Measurements from ENCODE around the gene ATP11B.
A peak's percentile ranks its signal among the peaks of the same experiment; 100 is the strongest.

The ATP11B gene

GRCh38 chr3:182965861-182966366, 172.6 kb downstream of the ATP11B start:
- Histone ChIP-seq H3K4me3 (no peak overlapping the region), H3K27ac (no peak overlapping the region), H3K9ac (ENCODE audit: insufficient read length) (no peak overlapping the region), H3K9me3 (ENCODE audit: low read depth, low read length) (no peaks in the 10 kb centered on the region), H3K36me3 (ENCODE audit: insufficient read depth, low read length) (peaks cover 22% of the 10 kb centered on the region)
- no peak for DNase-seq (ENCODE audit: low read depth, low spot score)
- TF ChIP-seq POLR2AphosphoS5 (IDR thresholded peaks at IDR 0.05; ENCODE audit: borderline replicate concordance, low read depth, low read length), result no peak
- no peak for TF ChIP-seq EZH2 (IDR thresholded peaks at IDR 0.05)
- TF ChIP-seq FOXP2 (optimal IDR thresholded peaks at IDR 0.05; ENCODE audit: control extremely low read depth, extremely low read length, insufficient read depth), result no peak

GRCh38 chr3:182967218-182968204, 174.2 kb downstream of the ATP11B start:
- Histone ChIP-seq H3K9me3 (ENCODE audit: low read depth, low read length) (no peaks in the 10 kb centered on the region), H3K4me3 (peak overlapping the region; percentile 5; the same call in 1 of the 2 replicates), H3K9ac (ENCODE audit: insufficient read length) (no peak overlapping the region), H3K27ac (0 out of 2 replicates have a peak overlapping the region, but pooled peaks have one; percentile 6), H3K36me3 (ENCODE audit: insufficient read depth, low read length) (peaks cover 14% of the 10 kb centered on the region)
- DNase-seq (ENCODE audit: low read depth, low spot score), result no peak
- no peak for TF ChIP-seq POLR2AphosphoS5 (IDR thresholded peaks at IDR 0.05; ENCODE audit: borderline replicate concordance, low read depth, low read length)
- TF ChIP-seq FOXP2 (optimal IDR thresholded peaks at IDR 0.05; ENCODE audit: control extremely low read depth, extremely low read length, insufficient read depth), result no peak
- no peak for TF ChIP-seq EZH2 (IDR thresholded peaks at IDR 0.05)

GRCh38 chr3:182969277-182969676, 176.0 kb downstream of the ATP11B start:
- peak overlapping the region; percentile 23 for H3K4me3 ChIP-seq
- no peak for TF ChIP-seq EZH2 (IDR thresholded peaks at IDR 0.05)
- TF ChIP-seq POLR2AphosphoS5 (IDR thresholded peaks at IDR 0.05; ENCODE audit: borderline replicate concordance, low read depth, low read length), result no peak
- no peak for TF ChIP-seq FOXP2 (optimal IDR thresholded peaks at IDR 0.05; ENCODE audit: control extremely low read depth, extremely low read length, insufficient read depth)
- peak; percentile 52 for DNase-seq (ENCODE audit: low read depth, low spot score)
- 0 out of 2 replicates have a peak, but pooled peaks cover 3% of the 10 kb centered on the region for H3K36me3 ChIP-seq (ENCODE audit: insufficient read depth, low read length)
- peak overlapping the region; percentile 75; the same call in 1 of the 2 replicates for H3K27ac ChIP-seq
- no peaks in the 10 kb centered on the region for H3K9me3 ChIP-seq (ENCODE audit: low read depth, low read length)
- peak overlapping the region; percentile 25 for H3K9ac ChIP-seq (ENCODE audit: insufficient read length)

GRCh38 chr3:182969853-182970252, 176.5 kb downstream of the ATP11B start:
- Histone ChIP-seq H3K27ac (peak overlapping the region; percentile 75; the same call in 1 of the 2 replicates), H3K4me3 (no peak overlapping the region; the same call in 1 of the 2 replicates), H3K9me3 (ENCODE audit: low read depth, low read length) (no peaks in the 10 kb centered on the region), H3K9ac (ENCODE audit: insufficient read length) (peak overlapping the region; percentile 25), H3K36me3 (ENCODE audit: insufficient read depth, low read length) (0 out of 2 replicates have a peak, but pooled peaks cover 2% of the 10 kb centered on the region)
- no peak for DNase-seq (ENCODE audit: low read depth, low spot score)
- TF ChIP-seq FOXP2 (optimal IDR thresholded peaks at IDR 0.05; ENCODE audit: control extremely low read depth, extremely low read length, insufficient read depth) (no peak), POLR2AphosphoS5 (IDR thresholded peaks at IDR 0.05; ENCODE audit: borderline replicate concordance, low read depth, low read length) (no peak), EZH2 (IDR thresholded peaks at IDR 0.05) (no peak)

- TF ChIP-seq FOXP2 (optimal IDR thresholded peaks at IDR 0.05; ENCODE audit: control extremely low read depth, extremely low read length, insufficient read depth), result no peak
- no peak for TF ChIP-seq EZH2 (IDR thresholded peaks at IDR 0.05)
- TF ChIP-seq POLR2AphosphoS5 (IDR thresholded peaks at IDR 0.05; ENCODE audit: borderline replicate concordance, low read depth, low read length), result no peak
Measured at GRCh38 chr3:182970811-182971418, 177.6 kb downstream of the ATP11B start.

More at GRCh38 chr3:182970811-182971418, 177.6 kb downstream of the ATP11B start:
- no peak for DNase-seq (ENCODE audit: low read depth, low spot score)
- peak overlapping the region; percentile 10; the same call in 1 of the 2 replicates for H3K27ac ChIP-seq
- H3K36me3 ChIP-seq (ENCODE audit: insufficient read depth, low read length), result no peaks in the 10 kb centered on the region; the same call in 1 of the 2 replicates
- H3K4me3 ChIP-seq, result no peak overlapping the region
- H3K9ac ChIP-seq (ENCODE audit: insufficient read length), result no peak overlapping the region
- H3K9me3 ChIP-seq (ENCODE audit: low read depth, low read length), result no peaks in the 10 kb centered on the region
